ENCODE measurements around the gene MED26.
"Not testable (repeated sequence)": the region's sequence is repeated elsewhere in the genome, so short reads cannot be mapped to it uniquely, and the experiment has no call there.

The MED26 gene

GRCh38 chr19:16571822-16572331, 56.1 kb downstream of the MED26 start:
- DNase-seq: no peak

DNA sequence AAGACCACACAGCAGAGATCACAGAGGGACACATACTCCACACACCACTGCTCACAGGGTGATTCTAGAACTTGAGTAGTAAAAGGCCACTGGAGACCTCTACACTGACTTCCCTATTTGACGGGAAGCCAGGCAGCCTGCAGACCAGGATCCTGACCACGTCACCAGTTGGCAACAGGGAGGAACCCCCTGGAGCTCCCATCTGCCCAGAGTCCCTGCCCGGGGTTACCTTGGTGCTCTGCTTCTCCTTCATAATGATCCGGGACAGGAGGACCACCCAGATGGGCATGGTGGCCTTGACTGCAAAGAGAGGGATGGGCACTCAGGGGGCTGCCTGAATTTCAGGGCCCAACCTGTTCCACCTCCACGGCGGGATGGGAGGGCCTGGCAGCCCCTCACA, 56.7 kb downstream of the MED26 start:
- DNase-seq: peak; percentile 39

- DNase-seq: no peak
Observed at GRCh38 chr19:16569609-16570320, 58.2 kb downstream of the MED26 start.

DNA sequence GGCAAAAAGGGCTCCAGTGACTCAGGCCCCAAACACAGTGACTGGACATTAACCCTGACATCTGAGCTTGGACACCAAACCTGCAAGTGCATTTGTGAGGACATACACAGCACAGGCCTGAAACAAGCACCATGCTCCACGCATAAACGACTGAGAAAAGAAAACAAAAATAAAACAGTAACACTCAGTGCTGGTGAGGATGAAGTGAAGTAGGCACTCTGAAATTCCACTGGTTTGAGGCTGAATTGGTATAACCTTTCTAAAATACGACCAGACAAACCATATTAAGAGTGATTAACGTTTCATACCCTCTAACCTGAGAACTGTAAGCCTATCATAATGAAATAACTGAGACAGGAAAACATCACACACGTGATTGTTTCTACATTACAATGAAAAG, 61.3 kb downstream of the MED26 start:
- DNase-seq: no peak

- no peak for DNase-seq
Observed at GRCh38 chr19:16566161-16566560, 61.8 kb downstream of the MED26 start.

GRCh38 chr19:16564842-16565241, 63.2 kb downstream of the MED26 start:
- no peak for DNase-seq

DNA sequence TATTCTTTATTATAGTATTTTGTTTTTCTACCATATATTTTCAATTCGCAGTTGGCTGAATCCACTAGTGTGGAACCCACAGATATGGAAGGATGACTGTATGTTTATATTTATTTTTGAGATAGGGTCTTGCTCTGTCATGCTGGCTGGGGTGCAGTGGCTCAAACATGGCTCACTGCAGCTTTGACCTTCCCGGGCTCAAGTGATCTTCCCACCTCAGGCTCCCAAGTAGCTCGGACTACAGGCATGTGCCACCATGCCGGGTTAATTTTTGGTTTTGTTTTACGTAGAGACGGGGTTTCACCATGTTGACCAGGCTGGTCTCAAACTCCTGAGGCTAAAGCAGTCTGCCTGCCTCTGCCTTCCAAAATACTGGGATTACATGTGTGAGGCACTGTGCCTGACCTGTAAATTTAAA, 65.4 kb downstream of the MED26 start:
- no peak for DNase-seq

DNA sequence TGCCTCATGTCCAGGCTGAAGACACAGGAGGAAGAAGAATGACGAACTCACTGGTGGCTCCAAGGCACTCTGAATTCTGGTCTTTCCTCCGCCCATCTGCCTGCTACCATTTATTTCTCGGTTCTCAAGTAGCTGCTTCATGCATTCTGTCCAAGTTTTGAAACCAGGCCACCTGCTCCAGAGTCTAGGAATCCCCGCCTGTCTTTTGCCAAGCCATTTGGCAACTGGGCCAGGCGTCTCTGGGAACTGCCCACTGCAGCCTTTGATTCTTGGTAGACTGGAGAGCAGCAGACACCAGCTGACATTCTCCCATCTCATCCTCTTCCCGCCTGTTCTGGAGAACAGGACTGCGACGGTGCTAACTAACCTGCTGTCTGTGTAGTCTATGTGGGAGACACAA, 66.6 kb downstream of the MED26 start:
- no peak for DNase-seq

GRCh38 chr19:16559780-16560276, 68.2 kb downstream of the MED26 start:
- DNase-seq: no peak

DNA sequence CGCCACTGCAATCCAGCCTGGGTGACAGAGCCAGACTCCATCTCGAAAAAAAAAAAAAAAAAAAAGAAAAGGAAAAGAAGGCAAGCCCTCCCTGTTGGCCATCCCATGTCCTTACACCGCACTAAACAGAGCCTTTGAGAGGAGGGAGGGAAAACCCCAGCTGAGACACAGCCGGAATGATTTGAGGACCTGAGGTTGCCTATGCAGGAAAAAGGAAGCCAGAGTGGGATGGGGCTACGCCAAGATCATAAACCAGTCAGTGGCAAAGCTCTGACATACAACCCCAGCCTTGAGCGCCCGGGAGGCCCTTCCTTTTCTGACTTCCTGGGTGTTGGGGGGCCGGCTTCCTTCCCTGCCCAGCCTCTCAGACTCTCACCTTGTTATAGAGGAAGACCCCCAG, 73.2 kb downstream of the MED26 start:
- no peak for DNase-seq

DNA sequence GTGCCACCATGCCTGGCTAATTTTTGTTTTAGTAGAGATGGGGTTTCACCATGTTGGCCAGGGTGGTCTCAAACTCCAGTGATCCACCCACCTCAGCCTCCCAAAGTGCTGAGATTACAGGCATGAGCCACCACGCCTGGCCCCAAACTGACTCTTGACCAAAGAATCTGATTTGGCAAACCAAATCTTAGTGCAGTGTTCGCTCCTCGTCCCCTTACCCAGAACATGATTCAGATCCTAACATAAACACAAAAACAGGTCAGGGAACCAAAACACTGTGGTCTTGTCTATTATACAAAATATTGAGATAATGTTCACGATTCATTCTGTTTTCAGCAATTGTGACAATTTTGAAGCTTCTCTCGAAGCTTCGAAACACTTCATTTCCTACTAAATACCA, 76.1 kb downstream of the MED26 start:
- not testable (repeated sequence) for DNase-seq

DNA sequence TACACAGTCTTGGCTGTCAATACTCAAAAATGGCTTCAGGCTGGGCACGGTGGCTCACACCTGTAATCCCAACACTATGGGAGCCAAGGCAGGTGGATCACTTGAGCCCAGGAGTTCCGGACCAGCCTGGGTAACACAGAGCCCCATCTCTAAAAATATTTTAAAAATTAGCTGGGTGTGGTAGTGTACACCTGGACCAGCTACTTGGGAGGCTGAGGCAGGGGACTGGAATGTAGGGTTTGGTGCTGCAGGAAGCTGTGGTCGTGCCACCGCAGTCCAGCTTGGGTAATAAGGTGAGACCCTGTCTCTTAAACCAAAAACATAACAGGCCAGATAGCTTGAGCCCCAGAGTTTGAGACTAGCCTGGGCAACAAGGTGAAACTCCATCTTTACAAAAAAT, 79.0 kb downstream of the MED26 start:
- DNase-seq: no peak

DNA sequence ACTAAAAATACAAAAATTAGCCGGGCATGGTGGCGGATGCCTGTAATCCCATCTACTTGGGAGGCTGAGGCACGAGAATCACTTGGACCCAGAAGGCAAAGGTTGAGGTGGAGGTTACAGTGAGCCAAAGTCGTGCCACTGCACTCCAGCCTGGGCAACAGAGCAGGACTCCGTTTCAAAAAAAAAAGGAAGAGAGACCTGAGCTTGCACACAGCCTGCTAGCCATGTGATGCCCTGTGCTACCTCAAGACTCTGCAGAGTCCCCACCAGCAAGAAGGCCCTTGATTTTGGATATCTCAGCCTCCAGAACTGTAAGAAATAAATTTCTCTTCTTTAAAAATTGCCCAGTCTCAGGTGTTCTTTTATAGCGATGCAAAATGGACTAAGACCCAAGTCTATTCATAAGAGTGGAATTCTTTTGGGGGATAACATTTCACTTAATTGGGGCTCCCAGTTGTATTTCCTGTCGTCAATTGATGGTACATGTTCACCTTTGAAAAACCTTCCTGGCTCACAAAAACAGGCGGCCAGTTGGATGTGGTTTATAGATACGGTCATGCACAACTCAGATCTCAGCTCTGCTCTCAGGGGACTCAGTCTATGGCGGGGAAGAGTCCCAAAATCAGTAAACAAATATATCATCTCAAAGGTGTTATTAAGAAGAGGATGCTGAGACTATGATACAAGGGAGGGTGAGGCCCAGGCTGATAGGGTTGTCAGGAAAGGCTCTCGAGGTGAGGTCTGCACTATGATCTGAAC, 83.4 kb downstream of the MED26 start:
- DNase-seq: no peak

DNA sequence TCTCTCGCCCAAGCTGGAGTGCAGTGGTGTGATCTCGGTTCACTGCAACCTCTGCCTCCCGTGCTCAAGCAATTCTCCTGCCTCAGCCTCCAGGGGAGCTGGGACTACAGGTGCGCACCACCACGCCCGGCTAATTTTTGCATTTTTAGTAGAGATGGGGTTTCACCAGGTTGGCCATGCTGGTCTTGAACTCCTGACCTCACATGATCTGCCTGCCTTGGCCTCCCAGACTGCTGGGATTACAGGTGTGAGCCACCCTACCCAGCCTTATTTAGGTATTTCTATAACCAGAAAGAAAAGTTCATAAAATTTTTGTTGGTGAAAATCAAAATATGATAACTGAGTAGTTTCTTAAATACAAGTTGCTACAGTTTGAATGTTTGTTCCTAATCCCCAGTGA, 84.3 kb downstream of the MED26 start:
- DNase-seq: not testable (repeated sequence)

DNA sequence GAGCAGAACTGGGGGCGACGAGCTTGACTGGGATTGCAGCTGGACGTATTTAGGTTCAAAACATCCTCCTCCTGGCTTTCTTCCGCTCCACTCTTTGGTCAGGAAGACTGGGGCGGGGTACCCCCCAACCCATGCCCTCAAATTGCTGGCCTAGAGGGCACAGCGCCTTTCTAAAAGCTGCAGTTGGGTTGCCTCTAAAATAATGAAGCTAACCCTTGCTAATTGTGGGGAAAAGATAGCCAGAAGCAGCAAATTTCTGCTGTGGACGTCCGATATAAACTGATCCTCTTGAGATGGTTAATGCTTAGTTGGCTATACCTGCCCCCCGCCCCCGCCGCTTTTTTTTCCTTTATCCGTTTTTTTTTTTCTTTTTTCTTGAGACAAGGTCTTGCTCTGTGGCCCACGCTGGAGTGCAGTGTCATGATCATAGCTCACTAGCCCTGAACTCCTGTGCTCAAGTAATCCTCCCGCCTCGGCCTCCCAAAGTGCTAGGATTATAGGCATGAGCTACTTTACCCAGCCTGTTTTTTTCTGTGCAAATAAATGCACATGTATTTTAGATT, 85.0 kb downstream of the MED26 start:
- no peak for DNase-seq

DNA sequence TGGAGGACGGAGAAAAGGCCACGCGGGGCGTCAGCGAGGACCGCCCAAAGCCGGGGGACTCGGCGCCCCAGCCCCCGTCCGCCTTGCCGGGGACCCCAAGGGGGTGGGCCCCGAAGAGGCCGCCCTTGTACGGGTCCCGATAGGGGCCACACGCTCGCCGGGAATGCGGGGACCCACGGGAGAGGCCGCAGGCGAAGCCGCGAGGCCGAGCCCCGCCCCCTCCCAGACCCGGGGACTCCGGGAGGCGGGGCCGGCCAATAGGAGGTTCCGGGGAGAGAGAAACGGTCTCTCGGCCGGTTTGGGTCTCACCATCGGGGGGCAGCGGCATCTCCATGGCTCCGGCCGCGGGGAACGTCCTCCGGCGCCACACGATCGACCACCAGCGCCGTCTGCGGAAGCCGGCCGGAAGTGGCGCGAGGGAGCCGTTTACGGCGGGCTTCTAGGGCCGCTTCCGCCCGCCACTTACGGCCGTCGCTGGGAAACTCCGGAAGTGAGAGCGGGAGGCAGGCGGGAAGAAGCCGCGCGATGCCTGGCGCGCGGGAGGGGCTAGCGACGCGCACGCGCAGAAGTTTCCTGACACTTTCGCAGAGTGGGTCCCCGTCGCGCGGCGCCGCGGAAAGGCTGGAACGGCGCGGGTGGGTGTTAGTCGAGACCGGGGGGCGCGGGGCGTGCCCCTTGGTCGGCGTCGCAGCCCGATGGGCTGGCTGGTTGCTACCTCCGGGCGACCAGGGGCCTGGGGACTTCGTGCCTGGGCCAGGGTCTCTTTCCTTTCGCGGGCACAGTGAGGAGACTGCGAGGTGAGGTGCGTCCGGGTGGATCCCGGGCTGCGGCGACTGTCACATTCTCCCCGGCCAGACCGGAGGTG, 85.7 kb downstream of the MED26 start, which contains the start of gene CHERP:
Gene CHERP (minus strand): TSS at position 393 of the 865 bp plus-strand sequence. CDS start 59 bp downstream, at position 334.
- DNase-seq: peak; percentile 92

DNA sequence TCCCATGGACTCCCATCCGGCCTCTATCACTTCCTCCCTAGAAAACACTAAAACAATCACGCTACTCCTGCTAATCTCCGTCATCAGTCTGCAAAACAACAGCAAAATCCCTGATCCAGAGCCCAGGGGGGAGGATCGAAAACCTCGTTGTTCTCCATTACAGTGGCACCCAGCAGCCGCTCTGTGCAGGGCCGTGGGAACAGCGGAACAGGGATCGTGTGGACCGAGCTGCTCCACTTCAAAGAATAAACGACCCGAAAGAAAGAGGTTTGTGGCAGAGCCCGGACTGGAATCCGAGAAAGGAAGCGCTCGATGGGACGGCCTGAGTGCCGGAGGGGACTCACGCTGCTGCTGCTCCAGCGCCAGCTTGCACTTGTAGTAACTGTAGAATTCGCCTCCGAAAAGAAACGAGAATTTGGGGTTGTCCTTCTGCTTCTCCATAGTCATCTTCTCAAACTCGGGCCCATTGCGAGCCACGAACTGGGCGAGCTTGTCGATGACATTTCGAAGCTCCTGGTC, 86.4 kb downstream of the MED26 start:
- no peak for DNase-seq

DNA sequence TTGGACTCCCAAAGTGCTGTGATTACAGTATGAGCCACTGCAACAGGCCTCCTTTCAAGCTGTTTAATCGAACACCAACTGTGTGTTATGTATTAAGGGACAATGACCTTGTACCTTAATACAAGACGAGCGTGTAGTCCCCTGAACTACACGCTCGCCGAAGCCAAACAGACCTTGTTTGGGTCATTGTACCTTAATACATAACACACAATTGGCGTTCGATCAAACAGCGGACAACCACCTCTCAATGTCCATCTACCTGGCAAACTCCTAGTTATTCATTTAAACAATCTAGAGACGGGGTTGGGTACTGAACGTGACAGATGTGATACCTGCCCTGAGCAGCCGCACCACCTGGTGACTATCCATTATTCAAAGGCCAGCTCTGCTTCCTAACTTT, 87.1 kb downstream of the MED26 start:
- DNase-seq: no peak

DNA sequence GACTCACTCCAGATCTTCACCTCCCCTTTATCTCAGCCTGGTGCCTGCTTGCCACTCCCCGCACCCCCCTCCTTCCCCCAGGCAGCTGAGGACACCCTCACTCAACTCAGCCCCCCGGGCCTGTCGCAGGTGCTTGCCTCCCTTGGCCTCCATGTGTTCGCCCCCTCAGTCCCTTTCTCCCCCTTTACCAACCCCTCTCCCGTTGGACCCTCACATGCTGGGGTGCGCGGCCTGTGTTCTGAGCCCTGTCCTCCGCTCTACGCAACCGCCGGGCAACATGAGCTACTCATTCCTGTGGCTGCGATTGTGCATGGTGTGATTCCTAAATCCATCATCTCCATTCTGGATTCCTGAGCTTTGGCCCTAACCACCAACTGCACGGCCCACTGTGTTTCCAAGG, 90.9 kb downstream of the MED26 start:
- DNase-seq: no peak

DNA sequence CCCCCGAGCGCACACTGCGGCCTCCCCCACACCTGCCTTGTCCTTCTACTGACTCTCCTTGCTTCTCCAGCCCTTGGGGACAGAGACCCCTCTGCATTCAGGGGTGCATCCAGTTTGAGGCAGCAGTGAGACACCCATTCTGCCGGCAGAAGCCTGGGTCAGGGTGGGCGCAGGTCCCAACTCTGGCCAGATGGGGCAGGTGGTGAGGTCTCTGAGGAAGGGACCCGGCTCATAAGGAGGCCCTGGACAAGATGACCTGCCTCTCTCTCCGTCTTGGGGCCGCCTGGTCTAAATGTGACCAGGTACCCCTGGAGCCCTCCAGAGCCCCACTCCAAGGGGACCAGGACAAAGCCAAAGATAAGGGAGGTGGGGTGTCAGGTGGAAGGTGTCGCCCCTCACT, 91.9 kb downstream of the MED26 start:
- no peak for DNase-seq

DNA sequence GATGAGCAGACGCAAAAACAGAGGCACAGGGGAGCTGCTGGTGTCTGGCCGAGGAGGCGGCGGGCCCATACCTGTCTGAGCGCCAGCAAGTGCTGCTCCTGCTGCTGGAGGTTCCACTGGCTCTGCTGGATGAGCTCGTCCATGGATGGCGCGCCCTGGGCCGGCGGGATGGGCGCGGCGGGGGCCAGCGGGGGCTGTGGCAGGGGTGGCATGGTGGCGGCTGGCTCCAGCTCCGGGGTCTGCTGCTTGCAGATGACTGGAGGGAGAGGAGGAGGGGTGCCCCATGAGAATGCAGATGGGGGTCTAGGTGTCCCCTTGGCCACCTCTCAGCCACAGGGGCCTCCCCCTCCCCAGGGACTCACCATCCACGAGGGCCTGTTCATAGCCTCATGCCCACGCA, 92.6 kb downstream of the MED26 start:
- DNase-seq: no peak

GRCh38 chr19:16532440-16533234, 95.4 kb downstream of the MED26 start:
- DNase-seq: no peak
